HepG2 (cell line): Measurements from ENCODE around the gene DLL3. TPM values are rescaled to one million over a fixed set of nuclear protein-coding genes. Genes with fewer than 3 reads are reported as not detected.

Experiments used
- ATAC-seq: fragments of 200-7000 bp; cut with Tn5 transposase; 3 replicates; pipeline ENCODE4 v1.9.1; 2020; ENCODE audit warnings: mild to moderate bottlenecking, moderate library complexity
- BruUV-seq: library from RNA; stranded (reverse); fragments of 400-500 nt; replicated peaks from 2 replicates; lab custom pipeline; 2021; lab: Mats Ljungman, UMichigan
- CTCF ChIA-PET: fragments of 300-600 bp; formaldehyde crosslinking; extraction: SDS; loops from one replicate; lab custom pipeline; 2021; ENCODE audit warnings: low total read pairs, inconsistent platforms, low intra/inter-chr PET ratio; lab: Yijun Ruan, JAX
- POLR2A ChIA-PET: fragments of 350-600 bp; sonication (Branson Sonifier 250); formaldehyde crosslinking; loops from one replicate; lab custom pipeline; 2020; ENCODE audit warnings: antibody characterized with exemption, inconsistent platforms; lab: Yijun Ruan, JAX
- DNase-seq: peaks from one replicate; pipeline ENCODE4 v3.0.0-alpha.2; 2015; ENCODE audit warnings: low spot score
- FAIRE-seq: peaks from 3 replicates; lab custom pipeline; 2011; peaks lifted over from hg19 to GRCh38; lab: Jason Lieb, UNC
- H2AFZ ChIP-seq: one replicate; pipeline ENCODE4 v1.6.1; 2011; ENCODE audit warnings: low read length, inconsistent platforms
- H3K27ac ChIP-seq: fragments of 300-600 bp; 3 replicates; pipeline ENCODE4 v1.8.0; 2011; ENCODE audit warnings: mixed run types, mild to moderate bottlenecking, mixed read lengths, low read length, inconsistent platforms; ENCODE audit not compliant: insufficient read depth; ENCODE audit errors: extremely low read length
- H3K27me3 ChIP-seq, 2 experiments: fragments of 200-600 bp in 1 of 2; 2 replicates in 1 of 2; 3 replicates in 1 of 2; pipeline versions ENCODE4 v1.6.0 to v1.8.0; 2011; ENCODE audit warnings: low read length in 2 of 2, mild to moderate bottlenecking in 2 of 2, moderate library complexity in 2 of 2, inconsistent platforms in 1 of 2; ENCODE audit not compliant: insufficient read depth in 2 of 2, control insufficient read depth in 1 of 2
- H3K36me3 ChIP-seq, 2 experiments: fragments of 200-600 bp in 1 of 2; replicated peaks in 1 of 2; 2 replicates in 1 of 2; 3 replicates in 1 of 2; pipeline versions ENCODE4 v1.5.1 to v1.8.0; 2011; ENCODE audit warnings: low read length in 2 of 2, inconsistent platforms in 1 of 2; ENCODE audit not compliant: insufficient read depth in 2 of 2, control insufficient read depth in 1 of 2
- H3K4me1 ChIP-seq: 2 replicates; pipeline ENCODE4 v1.5.1; 2012; ENCODE audit warnings: low read length, inconsistent platforms; ENCODE audit not compliant: insufficient read depth
- H3K4me2 ChIP-seq: 2 replicates; pipeline ENCODE4 v1.6.0; 2011; ENCODE audit warnings: low read depth, low read length, inconsistent platforms
- H3K4me3 ChIP-seq, 3 experiments: fragments of 200-600 bp in 1 of 3; sonication (generic), shearing (Covaris generic) in 1 of 3; replicated peaks in 1 of 3; 2 replicates each; pipeline ENCODE4 v1.5.1; 2011 to 2016; ENCODE audit warnings: low read length in 3 of 3, inconsistent platforms in 2 of 3, low read depth in 2 of 3, mild to moderate bottlenecking in 2 of 3, control low read depth in 1 of 3, mixed read lengths in 1 of 3; ENCODE audit not compliant: insufficient read depth in 1 of 3
- H3K79me2 ChIP-seq: one replicate; pipeline ENCODE4 v1.6.1; 2011; ENCODE audit warnings: low read length, inconsistent platforms; ENCODE audit not compliant: insufficient read depth
- H3K9ac ChIP-seq: 2 replicates; pipeline ENCODE4 v1.6.0; 2011; ENCODE audit warnings: mild to moderate bottlenecking, low read depth, low read length, inconsistent platforms; ENCODE audit not compliant: insufficient read depth
- H3K9me3 ChIP-seq: 2 replicates; pipeline ENCODE4 v1.5.1; 2012; ENCODE audit warnings: mild to moderate bottlenecking, low read length
- H4K20me1 ChIP-seq: 2 replicates; pipeline ENCODE4 v1.6.0; 2011; ENCODE audit warnings: inconsistent platforms, mild to moderate bottlenecking, low read length, moderate library complexity; ENCODE audit not compliant: insufficient read depth
- ATF7 ChIP-seq, 2 experiments: fragments of 450-650 bp in 1 of 2; sonication (generic) in 1 of 2; formaldehyde crosslinking in 1 of 2; IDR thresholded peaks; 2 replicates each; pipeline versions ENCODE4 v1.4.0 to v1.6.1; 2016 to 2020; ENCODE audit warnings: antibody characterized with exemption in 1 of 2, mild to moderate bottlenecking in 1 of 2, missing genetic modification reagents in 1 of 2
- CREB1 ChIP-seq, 2 experiments: fragments of 450-650 bp in 1 of 2; IDR thresholded peaks; 2 replicates each; pipeline ENCODE4 v1.6.1; 2016 to 2017; ENCODE audit warnings: control low read depth in 1 of 2, mild to moderate bottlenecking in 1 of 2, missing compliant biosample characterization in 1 of 2, missing genetic modification characterization in 1 of 2
- FOXP1 ChIP-seq, 2 experiments: fragments of 450-650 bp in 1 of 2; IDR thresholded peaks; 2 replicates each; pipeline ENCODE4 v1.6.1; 2017 to 2018; ENCODE audit warnings: antibody characterized with exemption in 1 of 2
- IKZF1 ChIP-seq: fragments of 450-650 bp; IDR thresholded peaks from 2 replicates; pipeline ENCODE4 v1.7.1; 2016
- KLF16 ChIP-seq, 2 experiments: sonication (generic) in 1 of 2; formaldehyde crosslinking in 1 of 2; IDR thresholded peaks; 2 replicates each; pipeline versions ENCODE4 v1.6.1 to v1.8.0; 2016 to 2023; ENCODE audit warnings: missing genetic modification reagents in 2 of 2, missing compliant biosample characterization in 1 of 2
- MBNL3 ChIP-seq: fragments of 250-450 bp; sonication (Bioruptor Pico); conservative IDR thresholded peaks from 2 replicates; pipeline ENCODE4 v1.8.0; 2022; ENCODE audit warnings: mild to moderate bottlenecking, inconsistent platforms
- PHF5A ChIP-seq: IDR thresholded peaks from one replicate; pipeline ENCODE4 v1.6.1; 2018; ENCODE audit warnings: low read depth, missing genetic modification reagents; ENCODE audit not compliant: unreplicated experiment
- SIN3A ChIP-seq: IDR thresholded peaks from 2 replicates; pipeline ENCODE4 v1.6.1; 2011; ENCODE audit warnings: low read depth, mild to moderate bottlenecking, control low read depth, low read length, borderline replicate concordance
- SMC3 ChIP-seq: IDR thresholded peaks from 2 replicates; pipeline ENCODE4 v1.6.1; 2011; ENCODE audit warnings: low read length, improper control_type of control experiment
- TIGD3 ChIP-seq: sonication (generic); formaldehyde crosslinking; IDR thresholded peaks from 2 replicates; pipeline ENCODE4 v1.5.1; 2020; ENCODE audit warnings: mild to moderate bottlenecking, missing genetic modification reagents, borderline replicate concordance
- ZFP82 ChIP-seq: sonication (generic); formaldehyde crosslinking; IDR thresholded peaks from 2 replicates; pipeline ENCODE4 v1.5.1; 2020; ENCODE audit warnings: mild to moderate bottlenecking, missing genetic modification reagents, borderline replicate concordance
- ZNF121 ChIP-seq: sonication (generic); formaldehyde crosslinking; IDR thresholded peaks from 2 replicates; pipeline ENCODE4 v1.5.0; 2020; ENCODE audit warnings: mild to moderate bottlenecking, missing genetic modification reagents
- ZNF329 ChIP-seq: sonication (generic); formaldehyde crosslinking; IDR thresholded peaks from 2 replicates; pipeline ENCODE4 v1.9.0; 2021; ENCODE audit warnings: low read depth, mild to moderate bottlenecking, missing genetic modification reagents
- ZNF350 ChIP-seq: sonication (generic); formaldehyde crosslinking; IDR thresholded peaks from 2 replicates; pipeline ENCODE4 v1.4.0; 2020; ENCODE audit warnings: mild to moderate bottlenecking, low read depth, missing genetic modification reagents, borderline replicate concordance
- WGBS: methylation state at CpG from one replicate; pipeline ENCODE4 v1.1.6; 2017; ENCODE audit warnings: low lambda C conversion rate; 5-methylcytosine and 5-hydroxymethylcytosine counted together
- in situ Hi-C: cut with HindIII; loops from 2 replicates; pipeline ENCODE4 v1.10.0; 2017; ENCODE audit warnings: low pct_unique_long_range_greater_than_20kb; ENCODE audit not compliant: extremely low pct_ligation_motif_present
- intact Hi-C: fragments of 100-400 bp; cut with micrococcal nuclease; formaldehyde crosslinking; loops from one replicate; pipeline ENCODE4 v1.10.0; 2022; ENCODE audit not compliant: unreplicated experiment
- polyA plus RNA-seq, 8 experiments: library from polyadenylated mRNA; depleted of rRNA in 3 of 8; stranded (reverse) in 7 of 8; unstranded in 1 of 8; fragments of >200 nt; fragmentation: Illumina TruSeq in 4 of 8; extraction: Trizol in 4 of 8; gene quantifications; 2 replicates each; pipeline versions ENCODE4 v1.2.1 to v1.2.3, GENCODE V29; 2011 to 2016; ENCODE audit warnings: low read depth in 4 of 8, missing spikeins in 1 of 8, mixed read lengths in 1 of 8; ENCODE audit not compliant: insufficient read depth in 1 of 8
- total RNA-seq, 5 experiments: library from RNA; depleted of rRNA; stranded (reverse); fragments of >200 nt; fragmentation: Illumina TruSeq; extraction: Trizol; gene quantifications; 2 replicates each; pipeline ENCODE4 v1.2.3, GENCODE V29; 2016; ENCODE audit warnings: low read depth in 1 of 5

DLL3 gene
- total and polyA plus RNA-seq, 2 of the 13 experiments (the other 11 are each of a cell fraction or from before 2014, with no cell fraction given), result 0.35 to 0.55 TPM

GRCh38 chr19:39500543-39500942, 1.8 kb downstream of the DLL3 start:
- Histone ChIP-seq H3K9me3 (no peaks in the 10 kb centered on the region), H3K4me3 (no peak overlapping the region), H3K9ac (no peak overlapping the region), H3K27ac (no peak overlapping the region), H3K27me3 (peaks cover 19 to 62% of the 10 kb centered on the region in 2 experiments), H2AFZ (no peak overlapping the region), H4K20me1 (no peaks in the 10 kb centered on the region), H3K4me2 (no peak overlapping the region)
- DNase-seq (no peak), FAIRE-seq (no peak), ATAC-seq (no peak)
- in situ Hi-C loops (no loop called here), intact Hi-C loops (no loop called here)
- CTCF ChIA-PET, result no interaction called here
- BruUV-seq, result no TSS peak
- 25% methylated on average over 4 of the region's 4 CpGs for WGBS
- TF ChIP-seq SIN3A, result no peak
- peak; percentile 71 for TF ChIP-seq ATF7 (IDR thresholded peaks at IDR 0.05)
- no peak for TF ChIP-seq ATF7 (CRISPR knock-in tag; IDR thresholded peaks at IDR 0.05)
- TF ChIP-seq CREB1 (IDR thresholded peaks at IDR 0.05), result peak; percentile 52; the same call in 1 of the 2 replicates
- TF ChIP-seq CREB1 (CRISPR knock-in tag; IDR thresholded peaks at IDR 0.05), result no peak
- TF ChIP-seq IKZF1, result no peak
- no peak for TF ChIP-seq FOXP1 (IDR thresholded peaks at IDR 0.05)
- TF ChIP-seq FOXP1 (CRISPR knock-in tag; IDR thresholded peaks at IDR 0.05), result no peak
- TF ChIP-seq ZNF329 (CRISPR knock-in tag), result no peak
- no peak for TF ChIP-seq SMC3
- TF ChIP-seq, all 625 proteins: peak for 2
- Histone ChIP-seq H3K79me2 (no peaks in the 10 kb centered on the region), H3K36me3 (no peaks in the 10 kb centered on the region), H3K4me1 (peaks cover 30% of the 10 kb centered on the region)
- POLR2A ChIA-PET, result interaction anchor here (0.6 kb wide), 1 partner anchor 28 kb away, joined by 3 read pairs; no protein-coding TSS in a partner anchor

- no TSS peak for BruUV-seq
- POLR2A ChIA-PET, result no interaction called here
Measured at GRCh38 chr19:39501340-39501739, 2.6 kb downstream of the DLL3 start.

More at GRCh38 chr19:39501340-39501739, 2.6 kb downstream of the DLL3 start:
- Histone ChIP-seq H3K79me2 (no peaks in the 10 kb centered on the region), H3K36me3 (no peaks in the 10 kb centered on the region), H4K20me1 (no peaks in the 10 kb centered on the region), H2AFZ (no peak overlapping the region), H3K27ac (no peak overlapping the region), H3K9ac (no peak overlapping the region), H3K27me3 (peaks cover 20 to 64% of the 10 kb centered on the region in 2 experiments), H3K4me2 (no peak overlapping the region), H3K9me3 (no peaks in the 10 kb centered on the region), H3K4me3 (no peak overlapping the region), H3K4me1 (peaks cover 30% of the 10 kb centered on the region)
- DNase-seq, result no peak
- no peak for FAIRE-seq
- CTCF ChIA-PET, result no interaction called here
- TF ChIP-seq ZNF350 (CRISPR knock-in tag) (no peak), ZNF121 (CRISPR knock-in tag) (peak; percentile 41; the same call in 1 of the 2 replicates), ZFP82 (CRISPR knock-in tag) (no peak), TIGD3 (no peak), MBNL3 (CRISPR knock-in tag) (no peak), PHF5A (no peak), KLF16 (CRISPR knock-in tag; IDR thresholded peaks at IDR 0.05) (no peak)
- intact Hi-C loops, result no loop called here
- WGBS, result 27% methylated on average over 4 of the region's 5 CpGs
- no peak for ATAC-seq
- in situ Hi-C loops, result no loop called here
